Neural crest cell (in vitro differentiated cells): ENCODE data around the gene FHIT. TPM values are rescaled to one million over a fixed set of nuclear protein-coding genes. Genes with fewer than 3 reads are reported as not detected.

ENCODE experiments used
- DNase-seq: peaks from one replicate; pipeline ENCODE4 v3.0.0; 2021; ENCODE audit warnings: low read depth, mixed read lengths, low spot score
- H3K27ac Mint-ChIP-seq: one replicate; pipeline ENCODE4 v1.8.0; 2021; ENCODE audit warnings: mild to moderate bottlenecking, mixed read lengths; ENCODE audit not compliant: unreplicated experiment
- H3K27me3 Mint-ChIP-seq: 2 replicates; pipeline ENCODE4 v1.8.0; 2021; ENCODE audit warnings: low read depth, mild to moderate bottlenecking, mixed read lengths
- H3K36me3 Mint-ChIP-seq: 2 replicates; pipeline ENCODE4 v1.8.0; 2021; ENCODE audit warnings: low read depth, mild to moderate bottlenecking, mixed read lengths
- H3K4me1 Mint-ChIP-seq: 2 replicates; pipeline ENCODE4 v1.8.0; 2021; ENCODE audit warnings: mixed read lengths
- H3K4me3 Mint-ChIP-seq: one replicate; pipeline ENCODE4 v1.8.0; 2021; ENCODE audit warnings: mild to moderate bottlenecking, mixed read lengths
- H3K9me3 Mint-ChIP-seq: 2 replicates; pipeline ENCODE4 v1.8.0; 2021; ENCODE audit warnings: mixed read lengths
- total RNA-seq: library from RNA; stranded (reverse); gene quantifications from 2 replicates; pipeline ENCODE4 v1.2.1, GENCODE V29; 2021
- TF ChIP-seq, protein P1 (sequence below): fragments of 200-600 bp; sonication (generic); conservative IDR thresholded peaks from 2 replicates; pipeline ENCODE4 v1.5.0; 2021; ENCODE audit warnings: antibody characterized with exemption, mild to moderate bottlenecking

FHIT gene
- total RNA-seq, 1 donor from 2014 or later = 5.2 TPM

DNA sequence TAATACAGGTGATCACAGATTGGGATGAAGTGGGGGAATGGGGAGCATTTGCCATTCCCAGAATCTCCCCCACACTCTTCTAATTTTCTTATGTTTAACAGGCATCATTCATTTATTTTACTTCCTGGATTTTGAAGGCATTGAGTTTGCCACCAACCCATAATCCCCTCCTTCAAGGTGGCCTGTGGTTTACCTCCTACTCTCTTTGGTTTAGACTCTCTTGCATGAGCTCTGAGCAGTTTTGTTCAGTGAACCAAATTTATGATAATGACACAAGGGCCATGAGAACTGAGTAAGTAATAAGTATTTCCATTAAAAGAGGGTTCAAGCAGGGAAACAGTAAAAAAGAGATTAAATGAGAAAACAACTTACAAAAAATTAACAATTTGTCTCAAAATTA lies 1498.3 kb downstream of the FHIT start:
- no peaks in the 10 kb centered on the region for H3K27me3 Mint-ChIP-seq
- TF ChIP-seq, protein P1, sequence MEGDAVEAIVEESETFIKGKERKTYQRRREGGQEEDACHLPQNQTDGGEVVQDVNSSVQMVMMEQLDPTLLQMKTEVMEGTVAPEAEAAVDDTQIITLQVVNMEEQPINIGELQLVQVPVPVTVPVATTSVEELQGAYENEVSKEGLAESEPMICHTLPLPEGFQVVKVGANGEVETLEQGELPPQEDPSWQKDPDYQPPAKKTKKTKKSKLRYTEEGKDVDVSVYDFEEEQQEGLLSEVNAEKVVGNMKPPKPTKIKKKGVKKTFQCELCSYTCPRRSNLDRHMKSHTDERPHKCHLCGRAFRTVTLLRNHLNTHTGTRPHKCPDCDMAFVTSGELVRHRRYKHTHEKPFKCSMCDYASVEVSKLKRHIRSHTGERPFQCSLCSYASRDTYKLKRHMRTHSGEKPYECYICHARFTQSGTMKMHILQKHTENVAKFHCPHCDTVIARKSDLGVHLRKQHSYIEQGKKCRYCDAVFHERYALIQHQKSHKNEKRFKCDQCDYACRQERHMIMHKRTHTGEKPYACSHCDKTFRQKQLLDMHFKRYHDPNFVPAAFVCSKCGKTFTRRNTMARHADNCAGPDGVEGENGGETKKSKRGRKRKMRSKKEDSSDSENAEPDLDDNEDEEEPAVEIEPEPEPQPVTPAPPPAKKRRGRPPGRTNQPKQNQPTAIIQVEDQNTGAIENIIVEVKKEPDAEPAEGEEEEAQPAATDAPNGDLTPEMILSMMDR = no peak
- peaks cover 24% of the 10 kb centered on the region for H3K4me1 Mint-ChIP-seq
- no peak overlapping the region for H3K4me3 Mint-ChIP-seq
- DNase-seq = no peak
- no peaks in the 10 kb centered on the region for H3K36me3 Mint-ChIP-seq
- H3K9me3 Mint-ChIP-seq = no peaks in the 10 kb centered on the region
- H3K27ac Mint-ChIP-seq = no peak overlapping the region

DNA sequence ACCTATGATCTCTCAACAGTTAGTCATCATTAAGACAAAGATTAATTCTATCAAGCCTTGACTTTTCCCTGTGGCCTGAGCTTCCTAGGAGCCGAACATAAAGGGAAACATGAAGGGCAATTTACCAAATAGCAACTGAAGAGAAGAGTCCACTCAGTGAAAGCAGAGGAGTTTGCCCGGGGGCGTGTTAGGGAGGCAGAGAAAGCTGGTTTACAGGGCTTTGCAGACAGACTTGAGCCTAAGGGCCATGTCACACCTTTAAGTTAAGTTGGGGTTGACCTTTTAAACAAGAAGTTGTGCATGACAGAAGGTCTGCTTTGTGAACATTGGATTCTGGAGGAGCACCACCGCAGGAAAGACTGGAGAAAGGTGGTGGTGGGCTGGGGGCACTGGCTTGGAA lies 1499.6 kb downstream of the FHIT start:
- Mint-ChIP-seq H3K27ac (peak overlapping the region; percentile 24), H3K27me3 (no peaks in the 10 kb centered on the region), H3K4me1 (peaks cover 24% of the 10 kb centered on the region), H3K36me3 (no peaks in the 10 kb centered on the region), H3K4me3 (no peak overlapping the region), H3K9me3 (no peaks in the 10 kb centered on the region)
- peak; percentile 8 for DNase-seq
- TF ChIP-seq, protein P1 = no peak

DNA sequence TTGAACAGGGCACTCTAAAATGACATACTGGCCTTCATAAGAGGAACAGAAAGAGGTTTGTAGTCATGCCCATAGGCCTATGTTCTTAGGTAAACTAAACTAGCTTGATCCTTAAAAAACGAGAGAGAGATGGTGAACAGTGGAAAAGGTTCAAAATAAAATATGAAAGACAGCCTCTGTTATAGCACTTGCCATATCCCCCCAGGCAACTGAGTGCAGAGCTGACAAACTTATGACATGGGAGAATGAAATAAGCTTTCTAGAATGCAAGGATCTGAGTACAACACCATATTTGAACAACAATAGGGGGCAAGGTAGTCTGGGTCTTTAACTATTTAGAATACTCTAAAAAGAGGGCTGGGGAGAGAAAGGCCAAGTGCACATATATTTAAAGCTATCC lies 1500.9 kb downstream of the FHIT start:
- peaks cover 28% of the 10 kb centered on the region for H3K4me1 Mint-ChIP-seq
- no peak overlapping the region for H3K27ac Mint-ChIP-seq
- H3K9me3 Mint-ChIP-seq = no peaks in the 10 kb centered on the region
- H3K27me3 Mint-ChIP-seq = no peaks in the 10 kb centered on the region
- H3K36me3 Mint-ChIP-seq = no peaks in the 10 kb centered on the region
- TF ChIP-seq, protein P1 = no peak
- no peak overlapping the region for H3K4me3 Mint-ChIP-seq
- no peak for DNase-seq

DNA sequence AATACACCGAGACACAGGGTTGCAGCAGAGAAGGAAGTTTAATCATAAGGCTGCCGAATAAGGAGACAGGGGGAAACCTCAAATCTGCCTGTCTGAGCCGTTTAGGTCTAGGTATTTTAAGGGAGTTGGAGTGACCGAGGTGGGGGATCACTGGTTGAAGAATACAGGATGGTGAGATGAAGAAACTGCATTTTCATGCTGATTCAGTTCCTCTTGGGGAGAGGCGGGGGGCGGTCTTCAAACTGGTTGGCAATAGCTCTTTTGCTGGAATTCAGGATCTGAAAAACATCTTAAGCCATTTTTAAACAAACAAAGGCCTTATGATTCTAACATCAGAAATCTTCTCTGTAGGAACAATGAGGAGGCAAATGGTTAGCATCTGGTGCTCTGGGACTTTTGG lies 1502.0 kb downstream of the FHIT start:
- Mint-ChIP-seq H3K27me3 (no peaks in the 10 kb centered on the region), H3K4me1 (peaks cover 30% of the 10 kb centered on the region), H3K36me3 (no peaks in the 10 kb centered on the region), H3K9me3 (no peaks in the 10 kb centered on the region), H3K27ac (no peak overlapping the region), H3K4me3 (no peak overlapping the region)
- TF ChIP-seq, protein P1 = no peak
- no peak for DNase-seq

DNA sequence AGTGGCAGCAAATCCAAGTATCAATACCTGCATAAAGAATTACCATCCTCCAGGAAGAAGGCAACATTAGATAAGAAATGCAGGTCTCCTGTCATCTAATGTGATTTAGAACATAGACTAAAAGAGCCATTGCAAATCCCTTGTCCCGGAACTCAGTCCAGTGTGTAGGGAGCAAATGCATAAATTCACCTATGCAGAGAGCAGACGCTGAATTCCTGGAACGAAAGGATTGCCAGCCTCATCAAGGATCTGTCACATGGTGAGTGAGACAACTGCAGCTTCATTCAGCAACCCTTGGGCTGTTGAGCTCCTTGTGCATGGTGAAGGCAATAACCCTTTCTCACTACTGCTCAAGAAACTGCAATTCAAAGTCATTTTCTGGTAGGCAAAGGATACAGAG lies 1504.7 kb downstream of the FHIT start:
- TF ChIP-seq, protein P1 = no peak

DNA sequence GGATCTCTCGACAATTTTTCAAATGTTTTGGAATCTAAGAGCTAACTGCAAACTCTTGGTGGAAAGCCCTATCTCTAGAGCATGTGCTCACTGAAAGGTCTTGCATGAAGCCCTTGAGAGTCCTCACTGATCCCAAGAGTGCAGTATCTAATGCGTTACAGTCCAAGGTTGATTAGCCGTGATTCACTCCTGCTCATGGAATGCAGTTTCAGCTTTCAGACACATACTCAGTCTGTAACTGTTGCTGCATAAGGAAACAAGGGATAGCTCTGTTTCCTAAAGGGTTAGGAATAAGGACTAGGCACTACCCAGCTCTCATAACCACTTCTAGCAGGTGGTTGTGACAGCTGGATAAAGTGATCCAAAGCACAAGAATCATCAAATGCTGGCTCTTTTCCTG lies 1514.0 kb downstream of the FHIT start:
- TF ChIP-seq, protein P1 = no peak

More for the DNA sequence above, 1504.7 kb downstream of the FHIT start:
- Mint-ChIP-seq H3K27me3 (no peaks in the 10 kb centered on the region), H3K27ac (no peak overlapping the region), H3K9me3 (no peaks in the 10 kb centered on the region), H3K4me3 (no peak overlapping the region), H3K36me3 (no peaks in the 10 kb centered on the region), H3K4me1 (peaks cover 26% of the 10 kb centered on the region)
- no peak for DNase-seq

More for the DNA sequence above, 1514.0 kb downstream of the FHIT start:
- Mint-ChIP-seq H3K27me3 (no peaks in the 10 kb centered on the region), H3K9me3 (no peaks in the 10 kb centered on the region), H3K36me3 (no peaks in the 10 kb centered on the region), H3K27ac (no peak overlapping the region), H3K4me1 (peaks cover 5% of the 10 kb centered on the region), H3K4me3 (no peak overlapping the region)
- no peak for DNase-seq
